K562 (cell line): ENCODE measurements around the gene DPAGT1. TPM values are rescaled to one million over a fixed set of nuclear protein-coding genes. Genes with fewer than 3 reads are reported as not detected.
A peak's percentile ranks its signal among the peaks of the same experiment; 100 is the strongest.

Experiments used
- ARHGAP35 ChIP-seq: fragments of 450-650 bp; IDR thresholded peaks from 2 replicates; pipeline ENCODE4 v1.6.1; 2018; ENCODE audit not compliant: partially characterized antibody
- ARID1B ChIP-seq: fragments of 450-650 bp; IDR thresholded peaks from 2 replicates; pipeline ENCODE4 v1.6.1; 2016; ENCODE audit warnings: antibody characterized with exemption, mild to moderate bottlenecking, inconsistent platforms
- ARID2 ChIP-seq: fragments of 450-650 bp; IDR thresholded peaks from 2 replicates; pipeline ENCODE4 v1.6.1; 2017; ENCODE audit warnings: antibody characterized with exemption, mild to moderate bottlenecking
- FOXJ3 ChIP-seq: sonication (generic); formaldehyde crosslinking; IDR thresholded peaks from 2 replicates; pipeline ENCODE4 v1.4.0; 2020; ENCODE audit warnings: mild to moderate bottlenecking, missing genetic modification reagents
- GABPB2 ChIP-seq: fragments of 250-450 bp; sonication (Bioruptor Pico); conservative IDR thresholded peaks from 2 replicates; pipeline ENCODE4 v1.5.1; 2021; ENCODE audit warnings: mild to moderate bottlenecking
- HDAC2 ChIP-seq: fragments of 450-650 bp; IDR thresholded peaks from 2 replicates; pipeline ENCODE4 v1.6.1; 2016; ENCODE audit warnings: mild to moderate bottlenecking
- HDAC6 ChIP-seq: IDR thresholded peaks from 2 replicates; pipeline ENCODE4 v1.6.1; 2012; ENCODE audit warnings: low read depth, mild to moderate bottlenecking, control low read depth, inconsistent platforms, low read length, moderate library complexity
- HDAC8 ChIP-seq: fragments of 450-650 bp; IDR thresholded peaks from 2 replicates; pipeline ENCODE4 v1.6.1; 2016; ENCODE audit warnings: mild to moderate bottlenecking, missing genetic modification characterization, moderate library complexity, missing compliant biosample characterization
- KDM1A ChIP-seq, 2 experiments: fragments of 450-650 bp; IDR thresholded peaks; 2 replicates each; pipeline ENCODE4 v1.6.1; 2016; ENCODE audit warnings: mild to moderate bottlenecking in 2 of 2
- NFRKB ChIP-seq: fragments of 450-650 bp; IDR thresholded peaks from 2 replicates; pipeline ENCODE4 v1.6.1; 2016; ENCODE audit warnings: low read depth
- PTTG1 ChIP-seq: fragments of 450-650 bp; IDR thresholded peaks from 2 replicates; pipeline ENCODE4 v1.6.1; 2016; ENCODE audit warnings: low read depth, mild to moderate bottlenecking, missing genetic modification characterization, missing compliant biosample characterization
- RBBP5 ChIP-seq: fragments of 200-600 bp; sonication (generic); IDR thresholded peaks from 2 replicates; pipeline ENCODE4 v1.6.1; 2012; ENCODE audit warnings: borderline replicate concordance, mild to moderate bottlenecking, low read length, control low read depth, inconsistent platforms; ENCODE audit not compliant: insufficient read depth, poor library complexity, severe bottlenecking
- RFX1 ChIP-seq: fragments of 450-650 bp; IDR thresholded peaks from 2 replicates; pipeline ENCODE4 v1.6.1; 2016; ENCODE audit warnings: mild to moderate bottlenecking, moderate library complexity
- WHSC1 ChIP-seq: IDR thresholded peaks from one replicate; pipeline ENCODE4 v1.6.1; 2012; ENCODE audit warnings: low read length, control low read depth, inconsistent platforms
- XRCC5 ChIP-seq: fragments of 200-400 bp; formaldehyde crosslinking; IDR thresholded peaks from 2 replicates; pipeline ENCODE4 v1.6.1; 2017; ENCODE audit warnings: low read depth, mild to moderate bottlenecking, low read length
- ZNF583 ChIP-seq: fragments of 250-450 bp; sonication (Bioruptor Pico); IDR thresholded peaks from 2 replicates; pipeline ENCODE4 v1.4.0; 2020
- ZNF586 ChIP-seq: fragments of 450-650 bp; formaldehyde crosslinking; conservative IDR thresholded peaks from 2 replicates; pipeline ENCODE4 v1.4.0; 2020; ENCODE audit warnings: mild to moderate bottlenecking, moderate library complexity
- ZNF696 ChIP-seq: fragments of 250-450 bp; sonication (Bioruptor Pico); conservative IDR thresholded peaks from 2 replicates; pipeline ENCODE4 v1.4.0; 2020; ENCODE audit warnings: mild to moderate bottlenecking, moderate library complexity
- ZNF717 ChIP-seq: fragments of 250-450 bp; sonication (Bioruptor Pico); IDR thresholded peaks from 2 replicates; pipeline ENCODE4 v1.5.0; 2021
- polyA plus RNA-seq, 8 experiments: library from polyadenylated mRNA; depleted of rRNA in 4 of 8; stranded (reverse) in 5 of 8; unstranded in 3 of 8; fragments of >200 nt; fragmentation: Nextera tagmentation in 2 of 8; fragmentation: Illumina TruSeq in 1 of 8; extraction: Ambion mirVana in 2 of 8; extraction: Trizol in 1 of 8; gene quantifications; 2 replicates each; pipeline versions ENCODE4 v1.2.1 to v1.2.3, GENCODE V29; 2011 to 2014; ENCODE audit warnings: inconsistent platforms in 1 of 8, missing spikeins in 1 of 8
- total RNA-seq, 7 experiments: library from RNA; depleted of rRNA in 6 of 7; stranded (reverse); fragments of >200 nt in 6 of 7; fragmentation: Illumina TruSeq in 2 of 7; extraction: Trizol in 2 of 7; gene quantifications; 2 replicates each; pipeline versions ENCODE4 v1.2.1 to v1.2.3, GENCODE V29; 2011 to 2021; ENCODE audit warnings: low replicate concordance in 1 of 7
- TF ChIP-seq, protein P1 (sequence below): fragments of 450-650 bp; formaldehyde crosslinking; IDR thresholded peaks from 2 replicates; pipeline ENCODE4 v1.4.0; 2020; ENCODE audit warnings: mild to moderate bottlenecking, moderate library complexity
- TF ChIP-seq, protein P2 (sequence below), 3 experiments: fragments of 200-800 bp in 1 of 3; fragments of 250-450 bp in 1 of 3; fragments of 450-650 bp in 1 of 3; sonication (Bioruptor Pico) in 1 of 3; sonication (Bioruptor generic) in 1 of 3; formaldehyde crosslinking in 1 of 3; IDR thresholded peaks; 2 replicates each; pipeline versions ENCODE4 v1.6.1 to v1.8.0; 2016 to 2022; ENCODE audit warnings: mild to moderate bottlenecking in 2 of 3, missing genetic modification characterization in 2 of 3, missing compliant biosample characterization in 1 of 3, moderate library complexity in 1 of 3
- TF ChIP-seq, protein P3 (sequence below), 2 experiments: fragments of 450-650 bp; IDR thresholded peaks; 2 replicates each; pipeline ENCODE4 v1.6.1; 2016
- TF ChIP-seq, protein P4 (sequence below): sonication (generic); formaldehyde crosslinking; IDR thresholded peaks from 2 replicates; pipeline ENCODE4 v1.8.0; 2022; ENCODE audit warnings: mild to moderate bottlenecking, missing genetic modification reagents
- TF ChIP-seq, protein P5 (sequence below): fragments of 250-450 bp; sonication (Bioruptor Pico); IDR thresholded peaks from 2 replicates; pipeline ENCODE4 v1.8.0; 2021; ENCODE audit warnings: borderline replicate concordance, mild to moderate bottlenecking, moderate library complexity; ENCODE audit not compliant: poor library complexity, severe bottlenecking

Gene DPAGT1
- total and polyA plus RNA-seq, 9 of the 15 experiments (the other 6 are each of a cell fraction or from before 2014, with no cell fraction given) = 29.9 to 135 (median 85.0) TPM

DNA sequence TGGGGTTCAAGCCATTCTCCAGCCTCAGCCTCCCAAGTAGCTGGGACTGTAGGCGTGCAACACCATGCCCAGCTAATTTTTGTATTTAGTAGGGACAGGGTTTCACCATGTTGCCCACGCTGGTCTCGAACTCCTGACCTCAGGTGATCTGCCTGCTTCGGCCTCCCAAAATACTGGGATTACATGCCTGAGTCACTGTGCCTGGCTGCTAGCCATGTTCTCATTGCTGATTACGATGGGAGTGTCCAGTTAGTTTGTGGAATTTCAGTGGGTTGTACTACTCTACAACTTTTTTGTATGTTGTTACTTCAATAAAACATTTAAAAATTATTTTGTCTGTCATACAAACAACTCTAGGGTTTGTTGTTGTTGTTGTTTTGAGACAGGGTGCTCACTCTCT lies 38.9 kb downstream of the DPAGT1 start (continued):
- TF ChIP-seq, protein P1, sequence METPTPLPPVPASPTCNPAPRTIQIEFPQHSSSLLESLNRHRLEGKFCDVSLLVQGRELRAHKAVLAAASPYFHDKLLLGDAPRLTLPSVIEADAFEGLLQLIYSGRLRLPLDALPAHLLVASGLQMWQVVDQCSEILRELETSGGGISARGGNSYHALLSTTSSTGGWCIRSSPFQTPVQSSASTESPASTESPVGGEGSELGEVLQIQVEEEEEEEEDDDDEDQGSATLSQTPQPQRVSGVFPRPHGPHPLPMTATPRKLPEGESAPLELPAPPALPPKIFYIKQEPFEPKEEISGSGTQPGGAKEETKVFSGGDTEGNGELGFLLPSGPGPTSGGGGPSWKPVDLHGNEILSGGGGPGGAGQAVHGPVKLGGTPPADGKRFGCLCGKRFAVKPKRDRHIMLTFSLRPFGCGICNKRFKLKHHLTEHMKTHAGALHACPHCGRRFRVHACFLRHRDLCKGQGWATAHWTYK (CRISPR knock-in tag) = no peak
- TF ChIP-seq ARID2 (no peak), PTTG1 (no peak), RBBP5 (no peak), HDAC2 (0 out of 2 replicates have a peak, but pooled peaks have one; percentile 49), KDM1A (IDR thresholded peaks at IDR 0.05) (peak; percentile 16 to 59; a peak in 2 of 4 replicates), XRCC5 (no peak), FOXJ3 (no peak), ZNF717 (CRISPR knock-in tag) (no peak), RFX1 (no peak), ZNF696 (CRISPR knock-in tag) (no peak), ARHGAP35 (no peak), HDAC6 (no peak), ARID1B (peak; percentile 74), ZNF583 (no peak), ZNF586 (CRISPR knock-in tag) (no peak), WHSC1 (no peak), HDAC8 (tag) (no peak), NFRKB (no peak), GABPB2 (CRISPR knock-in tag) (no peak)
- TF ChIP-seq, protein P2, sequence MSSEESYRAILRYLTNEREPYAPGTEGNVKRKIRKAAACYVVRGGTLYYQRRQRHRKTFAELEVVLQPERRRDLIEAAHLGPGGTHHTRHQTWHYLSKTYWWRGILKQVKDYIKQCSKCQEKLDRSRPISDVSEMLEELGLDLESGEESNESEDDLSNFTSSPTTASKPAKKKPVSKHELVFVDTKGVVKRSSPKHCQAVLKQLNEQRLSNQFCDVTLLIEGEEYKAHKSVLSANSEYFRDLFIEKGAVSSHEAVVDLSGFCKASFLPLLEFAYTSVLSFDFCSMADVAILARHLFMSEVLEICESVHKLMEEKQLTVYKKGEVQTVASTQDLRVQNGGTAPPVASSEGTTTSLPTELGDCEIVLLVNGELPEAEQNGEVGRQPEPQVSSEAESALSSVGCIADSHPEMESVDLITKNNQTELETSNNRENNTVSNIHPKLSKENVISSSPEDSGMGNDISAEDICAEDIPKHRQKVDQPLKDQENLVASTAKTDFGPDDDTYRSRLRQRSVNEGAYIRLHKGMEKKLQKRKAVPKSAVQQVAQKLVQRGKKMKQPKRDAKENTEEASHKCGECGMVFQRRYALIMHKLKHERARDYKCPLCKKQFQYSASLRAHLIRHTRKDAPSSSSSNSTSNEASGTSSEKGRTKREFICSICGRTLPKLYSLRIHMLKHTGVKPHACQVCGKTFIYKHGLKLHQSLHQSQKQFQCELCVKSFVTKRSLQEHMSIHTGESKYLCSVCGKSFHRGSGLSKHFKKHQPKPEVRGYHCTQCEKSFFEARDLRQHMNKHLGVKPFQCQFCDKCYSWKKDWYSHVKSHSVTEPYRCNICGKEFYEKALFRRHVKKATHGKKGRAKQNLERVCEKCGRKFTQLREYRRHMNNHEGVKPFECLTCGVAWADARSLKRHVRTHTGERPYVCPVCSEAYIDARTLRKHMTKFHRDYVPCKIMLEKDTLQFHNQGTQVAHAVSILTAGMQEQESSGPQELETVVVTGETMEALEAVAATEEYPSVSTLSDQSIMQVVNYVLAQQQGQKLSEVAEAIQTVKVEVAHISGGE (CRISPR knock-in tag; IDR thresholded peaks at IDR 0.05) = no peak
- TF ChIP-seq, protein P3, sequence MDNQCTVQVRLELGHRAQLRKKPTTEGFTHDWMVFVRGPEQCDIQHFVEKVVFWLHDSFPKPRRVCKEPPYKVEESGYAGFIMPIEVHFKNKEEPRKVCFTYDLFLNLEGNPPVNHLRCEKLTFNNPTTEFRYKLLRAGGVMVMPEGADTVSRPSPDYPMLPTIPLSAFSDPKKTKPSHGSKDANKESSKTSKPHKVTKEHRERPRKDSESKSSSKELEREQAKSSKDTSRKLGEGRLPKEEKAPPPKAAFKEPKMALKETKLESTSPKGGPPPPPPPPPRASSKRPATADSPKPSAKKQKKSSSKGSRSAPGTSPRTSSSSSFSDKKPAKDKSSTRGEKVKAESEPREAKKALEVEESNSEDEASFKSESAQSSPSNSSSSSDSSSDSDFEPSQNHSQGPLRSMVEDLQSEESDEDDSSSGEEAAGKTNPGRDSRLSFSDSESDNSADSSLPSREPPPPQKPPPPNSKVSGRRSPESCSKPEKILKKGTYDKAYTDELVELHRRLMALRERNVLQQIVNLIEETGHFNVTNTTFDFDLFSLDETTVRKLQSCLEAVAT (IDR thresholded peaks at IDR 0.05) = no peak
- TF ChIP-seq, protein P4, sequence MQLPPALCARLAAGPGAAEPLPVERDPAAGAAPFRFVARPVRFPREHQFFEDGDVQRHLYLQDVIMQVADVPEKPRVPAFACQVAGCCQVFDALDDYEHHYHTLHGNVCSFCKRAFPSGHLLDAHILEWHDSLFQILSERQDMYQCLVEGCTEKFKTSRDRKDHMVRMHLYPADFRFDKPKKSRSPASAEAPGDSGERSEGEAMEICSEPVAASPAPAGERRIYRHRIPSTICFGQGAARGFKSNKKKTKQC (CRISPR knock-in tag) = no peak
- TF ChIP-seq, protein P5, sequence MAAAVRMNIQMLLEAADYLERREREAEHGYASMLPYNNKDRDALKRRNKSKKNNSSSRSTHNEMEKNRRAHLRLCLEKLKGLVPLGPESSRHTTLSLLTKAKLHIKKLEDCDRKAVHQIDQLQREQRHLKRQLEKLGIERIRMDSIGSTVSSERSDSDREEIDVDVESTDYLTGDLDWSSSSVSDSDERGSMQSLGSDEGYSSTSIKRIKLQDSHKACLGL = no peak
